ENCODE results near the gene MYO3B.

DNA sequence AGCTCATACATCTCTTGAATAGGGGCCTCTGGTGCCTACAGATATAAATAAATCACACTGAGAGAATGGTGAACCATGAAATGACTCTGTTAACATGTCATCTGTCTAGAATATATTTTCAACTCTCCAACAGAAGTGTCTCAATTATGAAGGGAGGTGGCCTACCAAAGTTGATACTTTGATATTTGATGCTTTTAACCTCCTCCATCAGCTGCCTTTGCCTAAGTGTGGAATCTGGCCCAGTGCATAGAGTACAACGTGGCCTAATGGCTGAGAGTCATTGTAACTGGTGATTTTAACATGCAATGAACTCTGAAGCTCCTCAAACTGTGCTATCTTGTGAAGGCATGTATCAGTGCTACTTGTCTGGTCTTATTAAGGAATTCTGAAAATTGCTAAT lies 93.4 kb downstream of the MYO3B start:
- TF ChIP-seq POLR2A (IDR thresholded peaks at IDR 0.05; ENCODE audit: low read depth) = no peak
- TF ChIP-seq, protein P1, sequence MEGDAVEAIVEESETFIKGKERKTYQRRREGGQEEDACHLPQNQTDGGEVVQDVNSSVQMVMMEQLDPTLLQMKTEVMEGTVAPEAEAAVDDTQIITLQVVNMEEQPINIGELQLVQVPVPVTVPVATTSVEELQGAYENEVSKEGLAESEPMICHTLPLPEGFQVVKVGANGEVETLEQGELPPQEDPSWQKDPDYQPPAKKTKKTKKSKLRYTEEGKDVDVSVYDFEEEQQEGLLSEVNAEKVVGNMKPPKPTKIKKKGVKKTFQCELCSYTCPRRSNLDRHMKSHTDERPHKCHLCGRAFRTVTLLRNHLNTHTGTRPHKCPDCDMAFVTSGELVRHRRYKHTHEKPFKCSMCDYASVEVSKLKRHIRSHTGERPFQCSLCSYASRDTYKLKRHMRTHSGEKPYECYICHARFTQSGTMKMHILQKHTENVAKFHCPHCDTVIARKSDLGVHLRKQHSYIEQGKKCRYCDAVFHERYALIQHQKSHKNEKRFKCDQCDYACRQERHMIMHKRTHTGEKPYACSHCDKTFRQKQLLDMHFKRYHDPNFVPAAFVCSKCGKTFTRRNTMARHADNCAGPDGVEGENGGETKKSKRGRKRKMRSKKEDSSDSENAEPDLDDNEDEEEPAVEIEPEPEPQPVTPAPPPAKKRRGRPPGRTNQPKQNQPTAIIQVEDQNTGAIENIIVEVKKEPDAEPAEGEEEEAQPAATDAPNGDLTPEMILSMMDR (IDR thresholded peaks at IDR 0.05) = no peak

All from esophagus muscularis mucosa (tissue), 3 donors.